Mammary epithelial cell (primary cell): Measurements from ENCODE around the gene SPEM1.

ENCODE experiments used
- CTCF ChIP-seq, 2 donors: IDR thresholded peaks in 1 of 2; conservative IDR thresholded peaks in 1 of 2; 2 replicates each; pipeline ENCODE4 v1.5.1; 2011 to 2012; ENCODE audit warnings: inconsistent platforms in 2 of 2, low read length in 2 of 2, mild to moderate bottlenecking in 2 of 2, control low read depth in 1 of 2, low read depth in 1 of 2; ENCODE audit not compliant: insufficient read depth in 1 of 2; ENCODE audit errors: extremely low read depth in 1 of 2
- EZH2 ChIP-seq: IDR thresholded peaks from 2 replicates; pipeline ENCODE4 v1.6.1; 2012; ENCODE audit warnings: low read length, inconsistent platforms, borderline replicate concordance

- no peak for TF ChIP-seq CTCF (conservative IDR thresholded peaks at IDR 0.05 in 1 of 2, IDR thresholded peaks at IDR 0.05 in 1 of 2; ENCODE audit: extremely low read depth in 1 of 2, insufficient read depth in 1 of 2, low read depth in 1 of 2, low read length in 2 of 2)
- no peak for TF ChIP-seq EZH2
Observed at GRCh38 chr17:7465597-7466275, 45.6 kb downstream of the SPEM1 start.
